GM21717 (cell line): ENCODE data around the gene ODAD4.

Experiments used
- ATAC-seq: cut with Tn5 transposase; IDR thresholded peaks from one replicate; pipeline ENCODE4 v1.9.1; 2021; ENCODE audit warnings: mild to moderate bottlenecking, moderate library complexity; ENCODE audit not compliant: unreplicated experiment

ODAD4 gene

GRCh38 chr17:41930009-41930832 lies at the start of gene ODAD4:
TSS of gene ODAD4 (plus strand) at chr17:41930617. CDS start at chr17:41930724, 107 bp downstream.
- peak; percentile 78 for ATAC-seq

- no peak for ATAC-seq
These were observed 47.7 kb upstream of the ODAD4 start for GRCh38 chr17:41882756-41883155.

GRCh38 chr17:41885733-41886132 lies 44.7 kb upstream of the ODAD4 start:
- ATAC-seq: no peak

GRCh38 chr17:41888332-41888965 lies 42.0 kb upstream of the ODAD4 start:
- no peak for ATAC-seq

- ATAC-seq: no peak
These were observed 39.0 kb upstream of the ODAD4 start for GRCh38 chr17:41891135-41892020.

GRCh38 chr17:41892021-41892376 lies 38.4 kb upstream of the ODAD4 start:
- no peak for ATAC-seq

GRCh38 chr17:41893384-41893783 lies 37.0 kb upstream of the ODAD4 start:
- no peak for ATAC-seq

GRCh38 chr17:41894791-41895331 lies 35.6 kb upstream of the ODAD4 start:
- ATAC-seq: no peak

- ATAC-seq: no peak
These were observed 34.8 kb upstream of the ODAD4 start for GRCh38 chr17:41895617-41896016.

- no peak for ATAC-seq
These were observed 33.7 kb upstream of the ODAD4 start for GRCh38 chr17:41896726-41897125.

GRCh38 chr17:41901646-41902045 lies 28.8 kb upstream of the ODAD4 start:
- ATAC-seq: no peak

- ATAC-seq: no peak
These were observed 26.1 kb upstream of the ODAD4 start for GRCh38 chr17:41904242-41904841.

- ATAC-seq: no peak
These were observed 25.2 kb upstream of the ODAD4 start for GRCh38 chr17:41905172-41905571.

GRCh38 chr17:41906465-41907184 lies 23.8 kb upstream of the ODAD4 start:
- no peak for ATAC-seq

GRCh38 chr17:41907185-41907556 lies 23.2 kb upstream of the ODAD4 start:
- ATAC-seq: no peak

- ATAC-seq: no peak
These were observed 22.5 kb upstream of the ODAD4 start for GRCh38 chr17:41907633-41908539.

- no peak for ATAC-seq
These were observed 21.3 kb upstream of the ODAD4 start for GRCh38 chr17:41909088-41909487.

GRCh38 chr17:41910701-41911391 lies 19.6 kb upstream of the ODAD4 start:
- ATAC-seq: no peak

GRCh38 chr17:41912925-41913324 lies 17.5 kb upstream of the ODAD4 start:
- no peak for ATAC-seq
